HepG2 (cell line): ENCODE results near the gene FKBP10. TPM values are rescaled to one million over a fixed set of nuclear protein-coding genes. Genes with fewer than 3 reads are reported as not detected.
"Not testable (repeated sequence)": the region's sequence is repeated elsewhere in the genome, so short reads cannot be mapped to it uniquely, and the experiment has no call there.

Source experiments
- ATAC-seq: fragments of 200-7000 bp; cut with Tn5 transposase; 3 replicates; pipeline ENCODE4 v1.9.1; 2020; ENCODE audit warnings: mild to moderate bottlenecking, moderate library complexity
- BruUV-seq: library from RNA; stranded (reverse); fragments of 400-500 nt; replicated peaks from 2 replicates; lab custom pipeline; 2021; lab: Mats Ljungman, UMichigan
- CTCF ChIA-PET: fragments of 300-600 bp; formaldehyde crosslinking; extraction: SDS; loops from one replicate; lab custom pipeline; 2021; ENCODE audit warnings: low total read pairs, inconsistent platforms, low intra/inter-chr PET ratio; lab: Yijun Ruan, JAX
- POLR2A ChIA-PET: fragments of 350-600 bp; sonication (Branson Sonifier 250); formaldehyde crosslinking; loops from one replicate; lab custom pipeline; 2020; ENCODE audit warnings: antibody characterized with exemption, inconsistent platforms; lab: Yijun Ruan, JAX
- DNase-seq: peaks from one replicate; pipeline ENCODE4 v3.0.0-alpha.2; 2015; ENCODE audit warnings: low spot score
- FAIRE-seq: peaks from 3 replicates; lab custom pipeline; 2011; peaks lifted over from hg19 to GRCh38; lab: Jason Lieb, UNC
- H2AFZ ChIP-seq: one replicate; pipeline ENCODE4 v1.6.1; 2011; ENCODE audit warnings: low read length, inconsistent platforms
- H3K27ac ChIP-seq: fragments of 300-600 bp; 3 replicates; pipeline ENCODE4 v1.8.0; 2011; ENCODE audit warnings: mixed run types, mild to moderate bottlenecking, mixed read lengths, low read length, inconsistent platforms; ENCODE audit not compliant: insufficient read depth; ENCODE audit errors: extremely low read length
- H3K27me3 ChIP-seq, 2 experiments: fragments of 200-600 bp in 1 of 2; 2 replicates in 1 of 2; 3 replicates in 1 of 2; pipeline versions ENCODE4 v1.6.0 to v1.8.0; 2011; ENCODE audit warnings: low read length in 2 of 2, mild to moderate bottlenecking in 2 of 2, moderate library complexity in 2 of 2, inconsistent platforms in 1 of 2; ENCODE audit not compliant: insufficient read depth in 2 of 2, control insufficient read depth in 1 of 2
- H3K36me3 ChIP-seq, 2 experiments: fragments of 200-600 bp in 1 of 2; replicated peaks in 1 of 2; 2 replicates in 1 of 2; 3 replicates in 1 of 2; pipeline versions ENCODE4 v1.5.1 to v1.8.0; 2011; ENCODE audit warnings: low read length in 2 of 2, inconsistent platforms in 1 of 2; ENCODE audit not compliant: insufficient read depth in 2 of 2, control insufficient read depth in 1 of 2
- H3K4me1 ChIP-seq: 2 replicates; pipeline ENCODE4 v1.5.1; 2012; ENCODE audit warnings: low read length, inconsistent platforms; ENCODE audit not compliant: insufficient read depth
- H3K4me2 ChIP-seq: 2 replicates; pipeline ENCODE4 v1.6.0; 2011; ENCODE audit warnings: low read depth, low read length, inconsistent platforms
- H3K4me3 ChIP-seq, 3 experiments: fragments of 200-600 bp in 1 of 3; sonication (generic), shearing (Covaris generic) in 1 of 3; replicated peaks in 1 of 3; 2 replicates each; pipeline ENCODE4 v1.5.1; 2011 to 2016; ENCODE audit warnings: low read length in 3 of 3, inconsistent platforms in 2 of 3, low read depth in 2 of 3, mild to moderate bottlenecking in 2 of 3, control low read depth in 1 of 3, mixed read lengths in 1 of 3; ENCODE audit not compliant: insufficient read depth in 1 of 3
- H3K79me2 ChIP-seq: one replicate; pipeline ENCODE4 v1.6.1; 2011; ENCODE audit warnings: low read length, inconsistent platforms; ENCODE audit not compliant: insufficient read depth
- H3K9ac ChIP-seq: 2 replicates; pipeline ENCODE4 v1.6.0; 2011; ENCODE audit warnings: mild to moderate bottlenecking, low read depth, low read length, inconsistent platforms; ENCODE audit not compliant: insufficient read depth
- H3K9me3 ChIP-seq: 2 replicates; pipeline ENCODE4 v1.5.1; 2012; ENCODE audit warnings: mild to moderate bottlenecking, low read length
- H4K20me1 ChIP-seq: 2 replicates; pipeline ENCODE4 v1.6.0; 2011; ENCODE audit warnings: inconsistent platforms, mild to moderate bottlenecking, low read length, moderate library complexity; ENCODE audit not compliant: insufficient read depth
- MLXIP ChIP-seq: sonication (generic); formaldehyde crosslinking; IDR thresholded peaks from 2 replicates; pipeline ENCODE4 v1.9.0; 2021; ENCODE audit warnings: missing genetic modification reagents, borderline replicate concordance
- NR2C2 ChIP-seq: sonication (generic); formaldehyde crosslinking; IDR thresholded peaks from 2 replicates; pipeline ENCODE4 v1.4.0; 2020; ENCODE audit warnings: missing genetic modification reagents, mild to moderate bottlenecking, moderate library complexity, borderline replicate concordance
- PBX3 ChIP-seq: sonication (generic); formaldehyde crosslinking; IDR thresholded peaks from 2 replicates; pipeline ENCODE4 v1.8.1; 2023; ENCODE audit warnings: missing genetic modification reagents, inconsistent platforms, borderline replicate concordance
- SRSF9 ChIP-seq: fragments of 200-400 bp; formaldehyde crosslinking; IDR thresholded peaks from 2 replicates; pipeline ENCODE4 v1.6.1; 2018; ENCODE audit warnings: borderline replicate concordance, mild to moderate bottlenecking, low read depth, low read length; ENCODE audit not compliant: insufficient read depth, poor library complexity, severe bottlenecking
- TGIF2 ChIP-seq: IDR thresholded peaks from 2 replicates; pipeline ENCODE4 v1.6.1; 2016; ENCODE audit warnings: control low read depth, missing compliant biosample characterization
- ZNF121 ChIP-seq: sonication (generic); formaldehyde crosslinking; IDR thresholded peaks from 2 replicates; pipeline ENCODE4 v1.5.0; 2020; ENCODE audit warnings: mild to moderate bottlenecking, missing genetic modification reagents
- ZNF562 ChIP-seq: sonication (generic); formaldehyde crosslinking; IDR thresholded peaks from 2 replicates; pipeline ENCODE4 v1.8.0; 2022; ENCODE audit warnings: missing genetic modification reagents, borderline replicate concordance
- ZNF770 ChIP-seq: sonication (generic); formaldehyde crosslinking; IDR thresholded peaks from 2 replicates; pipeline ENCODE4 v1.5.0; 2020; ENCODE audit warnings: mild to moderate bottlenecking, missing genetic modification reagents
- WGBS: methylation state at CpG from one replicate; pipeline ENCODE4 v1.1.6; 2017; ENCODE audit warnings: low lambda C conversion rate; 5-methylcytosine and 5-hydroxymethylcytosine counted together
- in situ Hi-C: cut with HindIII; loops from 2 replicates; pipeline ENCODE4 v1.10.0; 2017; ENCODE audit warnings: low pct_unique_long_range_greater_than_20kb; ENCODE audit not compliant: extremely low pct_ligation_motif_present
- intact Hi-C: fragments of 100-400 bp; cut with micrococcal nuclease; formaldehyde crosslinking; loops from one replicate; pipeline ENCODE4 v1.10.0; 2022; ENCODE audit not compliant: unreplicated experiment
- polyA plus RNA-seq, 8 experiments: library from polyadenylated mRNA; depleted of rRNA in 3 of 8; stranded (reverse) in 7 of 8; unstranded in 1 of 8; fragments of >200 nt; fragmentation: Illumina TruSeq in 4 of 8; extraction: Trizol in 4 of 8; gene quantifications; 2 replicates each; pipeline versions ENCODE4 v1.2.1 to v1.2.3, GENCODE V29; 2011 to 2016; ENCODE audit warnings: low read depth in 4 of 8, missing spikeins in 1 of 8, mixed read lengths in 1 of 8; ENCODE audit not compliant: insufficient read depth in 1 of 8
- total RNA-seq, 5 experiments: library from RNA; depleted of rRNA; stranded (reverse); fragments of >200 nt; fragmentation: Illumina TruSeq; extraction: Trizol; gene quantifications; 2 replicates each; pipeline ENCODE4 v1.2.3, GENCODE V29; 2016; ENCODE audit warnings: low read depth in 1 of 5

FKBP10 gene
- total and polyA plus RNA-seq, 2 of the 13 experiments (the other 11 are each of a cell fraction or from before 2014, with no cell fraction given): 149 to 573 TPM

GRCh38 chr17:41837761-41838538, 25.1 kb downstream of the FKBP10 start, which contains the start of gene KLHL10 (continued):
- no peak for TF ChIP-seq PBX3 (CRISPR knock-in tag)
- peak; percentile 77 for TF ChIP-seq ZNF121 (CRISPR knock-in tag)
- TF ChIP-seq SRSF9: no peak
- TF ChIP-seq MLXIP (CRISPR knock-in tag): no peak
- peak; percentile 40; the same call in 1 of the 2 replicates for TF ChIP-seq ZNF770
- no peak for TF ChIP-seq TGIF2 (CRISPR knock-in tag)
- TF ChIP-seq ZNF562 (CRISPR knock-in tag): no peak
- TF ChIP-seq NR2C2 (CRISPR knock-in tag): no peak

- H3K9ac ChIP-seq, FAIRE-seq, H3K79me2 ChIP-seq, H3K4me2 ChIP-seq, in situ Hi-C loops, BruUV-seq, H3K36me3 ChIP-seq, ATAC-seq, H3K4me3 ChIP-seq, CTCF ChIA-PET, H4K20me1 ChIP-seq, H3K27ac ChIP-seq, H3K9me3 ChIP-seq, intact Hi-C loops, H3K27me3 ChIP-seq, H2AFZ ChIP-seq, DNase-seq: not testable (repeated sequence)
- POLR2A ChIA-PET: interaction anchor here (0.6 kb wide), 1 partner anchor 297 kb away, joined by 3 read pairs; no protein-coding TSS in a partner anchor
- 93% methylated on average over 2 of the region's 2 CpGs for WGBS
- peaks cover 38% of the 10 kb centered on the region for H3K4me1 ChIP-seq
These were observed 26.6 kb downstream of the FKBP10 start for GRCh38 chr17:41839448-41839847.

- H3K4me3 ChIP-seq, ATAC-seq, intact Hi-C loops, POLR2A ChIA-PET, in situ Hi-C loops, BruUV-seq, H3K79me2 ChIP-seq, H3K4me2 ChIP-seq, FAIRE-seq, CTCF ChIA-PET, H3K9me3 ChIP-seq, H2AFZ ChIP-seq, H3K36me3 ChIP-seq, H3K27me3 ChIP-seq, H4K20me1 ChIP-seq, H3K9ac ChIP-seq, H3K27ac ChIP-seq, DNase-seq: not testable (repeated sequence)
- 85% methylated on average over 6 of the region's 6 CpGs for WGBS
- H3K4me1 ChIP-seq: peaks cover 29% of the 10 kb centered on the region
These were observed 28.0 kb downstream of the FKBP10 start for GRCh38 chr17:41840781-41841180.
